Measurements from ENCODE around the gene MVK. TPM values are rescaled to one million over a fixed set of nuclear protein-coding genes. Genes with fewer than 3 reads are reported as not detected.

MVK gene
- total and polyA plus RNA-seq, 9 donors, result 7.4 to 66.4 (median 18.6) TPM

DNA sequence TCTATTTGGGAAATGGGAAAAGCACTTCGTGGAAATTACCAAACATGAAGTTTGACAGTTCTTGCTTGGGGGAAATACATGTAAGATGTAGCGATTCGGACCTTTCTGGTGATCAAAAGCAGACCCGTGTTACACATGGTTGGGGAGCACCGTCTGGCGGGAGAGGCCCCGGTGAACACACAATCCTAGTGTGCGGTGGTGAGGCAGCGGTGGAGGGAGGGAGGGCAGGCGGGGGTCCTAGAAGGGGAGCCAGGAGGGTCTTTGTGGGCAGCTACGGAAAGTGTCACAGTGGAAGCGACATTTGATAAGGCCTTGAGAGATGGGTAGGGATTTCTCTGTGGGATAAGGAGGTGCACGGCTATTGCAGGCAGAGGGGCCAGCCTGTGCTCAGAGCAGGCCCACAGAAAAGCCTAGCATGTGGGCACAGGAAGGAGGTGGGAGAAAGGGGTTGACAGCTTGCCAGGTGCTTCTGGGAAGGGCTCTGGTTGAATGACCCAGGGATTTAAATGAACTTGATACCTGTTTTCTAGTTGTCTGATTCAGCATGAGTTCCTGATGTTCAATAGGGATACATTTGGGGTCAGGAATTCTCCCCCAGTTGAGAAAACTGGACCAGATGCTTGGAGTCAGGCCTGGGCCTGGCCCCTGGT is 7.2 kb downstream of the MVK start:
- no peak for DNase-seq
- TF ChIP-seq, protein P1, sequence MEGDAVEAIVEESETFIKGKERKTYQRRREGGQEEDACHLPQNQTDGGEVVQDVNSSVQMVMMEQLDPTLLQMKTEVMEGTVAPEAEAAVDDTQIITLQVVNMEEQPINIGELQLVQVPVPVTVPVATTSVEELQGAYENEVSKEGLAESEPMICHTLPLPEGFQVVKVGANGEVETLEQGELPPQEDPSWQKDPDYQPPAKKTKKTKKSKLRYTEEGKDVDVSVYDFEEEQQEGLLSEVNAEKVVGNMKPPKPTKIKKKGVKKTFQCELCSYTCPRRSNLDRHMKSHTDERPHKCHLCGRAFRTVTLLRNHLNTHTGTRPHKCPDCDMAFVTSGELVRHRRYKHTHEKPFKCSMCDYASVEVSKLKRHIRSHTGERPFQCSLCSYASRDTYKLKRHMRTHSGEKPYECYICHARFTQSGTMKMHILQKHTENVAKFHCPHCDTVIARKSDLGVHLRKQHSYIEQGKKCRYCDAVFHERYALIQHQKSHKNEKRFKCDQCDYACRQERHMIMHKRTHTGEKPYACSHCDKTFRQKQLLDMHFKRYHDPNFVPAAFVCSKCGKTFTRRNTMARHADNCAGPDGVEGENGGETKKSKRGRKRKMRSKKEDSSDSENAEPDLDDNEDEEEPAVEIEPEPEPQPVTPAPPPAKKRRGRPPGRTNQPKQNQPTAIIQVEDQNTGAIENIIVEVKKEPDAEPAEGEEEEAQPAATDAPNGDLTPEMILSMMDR (IDR thresholded peaks at IDR 0.05), result no peak
- no peak for TF ChIP-seq EP300 (IDR thresholded peaks at IDR 0.05)
- no peak for TF ChIP-seq POLR2A (IDR thresholded peaks at IDR 0.05)
- Histone ChIP-seq H3K9me3 (no peaks in the 10 kb centered on the region), H3K27me3 (no peaks in the 10 kb centered on the region), H3K27ac (no peak overlapping the region), H3K36me3 (no peaks in the 10 kb centered on the region), H3K4me1 (ENCODE audit: insufficient read depth) (no peaks in the 10 kb centered on the region), H3K4me3 (no peak overlapping the region)
- intact Hi-C loops (cut with DNase I), result no loop called here
- WGBS, 3 donors, result 85 to 87% (median 87%) methylated on average over 13 of the region's 13 CpGs

GRCh38 chr12:109581334-109581691 is 7.7 kb downstream of the MVK start:
- intact Hi-C loops (cut with DNase I), result no loop called here
- 89 to 92% (median 89%) methylated on average over 18 of the region's 18 CpGs for WGBS, 3 donors
- H3K4me3 ChIP-seq, result no peak overlapping the region
- TF ChIP-seq, protein P1 (IDR thresholded peaks at IDR 0.05), result no peak
- no peak for TF ChIP-seq EP300 (IDR thresholded peaks at IDR 0.05)
- TF ChIP-seq POLR2A (IDR thresholded peaks at IDR 0.05), result no peak
- H3K36me3 ChIP-seq, result no peaks in the 10 kb centered on the region
- no peak for DNase-seq
- H3K9me3 ChIP-seq, result no peaks in the 10 kb centered on the region
- no peak overlapping the region for H3K27ac ChIP-seq
- H3K4me1 ChIP-seq (ENCODE audit: insufficient read depth), result no peaks in the 10 kb centered on the region
- H3K27me3 ChIP-seq, result no peaks in the 10 kb centered on the region

DNA sequence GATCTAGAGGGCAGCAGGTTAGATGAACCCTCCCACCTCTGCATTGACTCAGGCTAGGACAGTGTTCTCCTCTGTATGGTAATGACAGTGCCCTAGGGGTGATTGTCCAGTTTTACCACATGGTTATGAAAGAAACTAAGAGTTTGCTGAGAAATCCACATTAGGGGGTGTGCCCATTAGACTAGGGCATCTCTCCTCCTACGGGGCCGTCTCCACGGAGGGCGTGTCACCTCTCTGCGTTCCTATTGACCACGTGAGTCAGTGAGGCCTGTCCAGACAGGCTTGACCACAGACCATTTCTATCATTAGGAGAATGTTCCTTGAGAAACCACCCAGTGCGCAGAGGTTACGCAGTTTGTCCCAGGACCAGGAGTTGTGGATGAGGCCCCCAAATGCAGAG is 8.3 kb downstream of the MVK start:
- H3K27ac ChIP-seq, result no peak overlapping the region
- intact Hi-C loops (cut with DNase I), result no loop called here
- no peak overlapping the region for H3K4me3 ChIP-seq
- TF ChIP-seq, protein P1 (IDR thresholded peaks at IDR 0.05), result no peak
- no peak for TF ChIP-seq POLR2A (IDR thresholded peaks at IDR 0.05)
- no peak for TF ChIP-seq EP300 (IDR thresholded peaks at IDR 0.05)
- no peaks in the 10 kb centered on the region for H3K9me3 ChIP-seq
- WGBS, 3 donors, result 77 to 85% (median 81%) methylated on average over 7 to 8 of the region's 8 CpGs
- H3K4me1 ChIP-seq (ENCODE audit: insufficient read depth), result no peaks in the 10 kb centered on the region
- no peak for DNase-seq
- H3K36me3 ChIP-seq, result no peaks in the 10 kb centered on the region
- no peaks in the 10 kb centered on the region for H3K27me3 ChIP-seq

DNA sequence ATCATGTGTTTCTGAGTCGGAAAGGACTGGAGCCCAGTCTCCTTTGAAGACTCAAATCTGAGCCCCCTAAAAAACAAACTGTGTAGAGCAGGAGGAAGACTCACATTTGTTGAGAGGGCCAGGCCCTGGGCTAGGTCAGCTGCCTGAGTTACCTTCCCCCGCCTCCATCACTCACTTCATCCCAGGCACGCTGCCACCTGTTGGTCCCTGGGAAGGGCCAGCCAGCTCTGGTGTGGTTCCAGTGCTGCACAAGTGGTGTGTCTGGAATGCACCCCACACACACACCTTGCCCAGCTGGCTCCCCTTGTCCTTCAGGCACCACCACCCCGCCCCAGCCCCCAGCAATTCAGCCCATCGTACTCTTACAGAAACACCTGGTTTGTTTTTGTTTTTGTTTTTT is 9.0 kb downstream of the MVK start:
- Histone ChIP-seq H3K4me3 (no peak overlapping the region), H3K36me3 (no peaks in the 10 kb centered on the region), H3K27ac (no peak overlapping the region), H3K27me3 (no peaks in the 10 kb centered on the region), H3K4me1 (ENCODE audit: insufficient read depth) (no peaks in the 10 kb centered on the region), H3K9me3 (no peaks in the 10 kb centered on the region)
- intact Hi-C loops (cut with DNase I), result no loop called here
- TF ChIP-seq, protein P1 (IDR thresholded peaks at IDR 0.05), result no peak
- DNase-seq, result no peak
- 83 to 93% (median 88%) methylated on average over 5 of the region's 5 CpGs for WGBS, 3 donors
